Nucleus accumbens (tissue), 56 donors: ENCODE results near the gene AKAP8L.
A peak's percentile ranks its signal among the peaks of the same experiment; 100 is the strongest.

Experiments
- DNase-seq, 56 donors: peaks; one replicate each; lab custom pipeline; 2025; lab: John Stamatoyannopoulos, UW

Gene AKAP8L, protein sequence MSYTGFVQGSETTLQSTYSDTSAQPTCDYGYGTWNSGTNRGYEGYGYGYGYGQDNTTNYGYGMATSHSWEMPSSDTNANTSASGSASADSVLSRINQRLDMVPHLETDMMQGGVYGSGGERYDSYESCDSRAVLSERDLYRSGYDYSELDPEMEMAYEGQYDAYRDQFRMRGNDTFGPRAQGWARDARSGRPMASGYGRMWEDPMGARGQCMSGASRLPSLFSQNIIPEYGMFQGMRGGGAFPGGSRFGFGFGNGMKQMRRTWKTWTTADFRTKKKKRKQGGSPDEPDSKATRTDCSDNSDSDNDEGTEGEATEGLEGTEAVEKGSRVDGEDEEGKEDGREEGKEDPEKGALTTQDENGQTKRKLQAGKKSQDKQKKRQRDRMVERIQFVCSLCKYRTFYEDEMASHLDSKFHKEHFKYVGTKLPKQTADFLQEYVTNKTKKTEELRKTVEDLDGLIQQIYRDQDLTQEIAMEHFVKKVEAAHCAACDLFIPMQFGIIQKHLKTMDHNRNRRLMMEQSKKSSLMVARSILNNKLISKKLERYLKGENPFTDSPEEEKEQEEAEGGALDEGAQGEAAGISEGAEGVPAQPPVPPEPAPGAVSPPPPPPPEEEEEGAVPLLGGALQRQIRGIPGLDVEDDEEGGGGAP

DNA sequence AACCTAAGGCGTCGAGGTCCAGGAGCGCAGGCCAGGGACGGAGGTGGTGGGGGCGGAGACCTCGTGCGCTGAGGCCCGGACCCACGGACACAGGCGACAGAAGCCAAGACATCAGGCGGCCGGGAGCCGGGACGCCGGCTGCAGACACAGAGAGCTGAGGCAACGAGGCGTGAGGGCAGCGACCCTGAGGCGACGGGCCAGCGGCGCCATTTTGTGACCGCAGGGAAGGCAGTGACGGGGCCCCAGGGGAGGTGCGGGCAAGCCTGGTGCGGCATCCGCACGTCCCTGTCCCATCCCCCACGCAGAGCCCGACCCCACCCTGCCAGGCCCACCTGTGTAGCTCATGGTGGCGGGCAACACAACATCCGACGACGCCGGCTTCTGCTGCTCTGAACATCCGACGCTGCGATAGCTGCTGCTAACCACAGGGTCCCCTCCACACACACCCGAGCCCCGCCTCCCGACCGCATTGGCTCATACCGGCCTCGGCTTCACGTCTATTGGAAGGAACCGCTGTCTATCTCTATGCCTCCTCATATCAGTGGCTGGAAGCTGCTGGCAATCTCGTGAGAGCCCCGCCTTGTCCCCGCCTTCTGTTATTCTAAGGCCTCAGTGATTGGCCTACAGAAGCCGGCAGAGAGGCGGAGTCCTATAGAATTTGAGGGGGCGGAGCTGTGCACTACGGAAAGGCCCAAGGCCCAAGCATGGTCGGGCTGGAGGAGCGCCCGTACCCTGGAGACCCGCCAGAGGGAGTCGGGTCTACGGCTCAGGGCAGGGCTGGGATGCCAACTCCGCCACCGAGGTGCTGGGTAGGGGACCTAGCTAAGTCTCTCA, at the start of gene AKAP8L:
AKAP8L (minus strand) TSS at position 410 of the 834 bp plus-strand sequence; CDS start at position 345, 65 bp downstream.
- peak; percentile 91 to 99 (median 97) for DNase-seq

DNA sequence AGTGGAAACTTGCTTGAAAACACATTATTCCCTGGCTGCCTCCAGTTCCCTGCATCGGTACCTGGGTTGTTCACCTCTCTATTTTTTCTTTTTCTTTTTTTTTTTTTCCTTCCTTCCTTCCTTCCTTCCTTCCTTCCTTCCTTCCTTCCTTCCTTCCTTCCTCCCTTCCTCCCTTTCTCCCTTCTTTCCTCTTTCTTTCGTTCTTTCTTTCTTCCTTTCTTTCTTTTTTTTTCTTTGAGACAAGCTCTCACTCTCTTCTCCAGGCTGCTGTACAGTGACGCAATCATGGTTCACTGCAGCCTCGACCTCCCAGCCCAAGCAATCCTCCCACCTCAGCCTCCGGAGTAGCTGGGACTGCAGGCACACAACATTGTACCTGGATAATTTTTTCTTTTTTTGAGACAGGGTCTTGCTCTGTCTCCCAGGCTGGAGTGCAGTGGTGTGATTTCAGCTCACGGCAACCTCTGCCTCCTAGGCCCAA, 49.0 kb upstream of the AKAP8L start:
- no peak for DNase-seq

GRCh38 chr19:15466851-15467733, 48.3 kb upstream of the AKAP8L start:
- DNase-seq, result no peak

GRCh38 chr19:15464394-15465385, 45.9 kb upstream of the AKAP8L start, which contains the start of gene RASAL3:
TSS of gene RASAL3 (minus strand) at chr19:15464544. CDS start at chr19:15464358, 186 bp downstream.
- peak in 1 of 56 donors; percentile 26 for DNase-seq

DNA sequence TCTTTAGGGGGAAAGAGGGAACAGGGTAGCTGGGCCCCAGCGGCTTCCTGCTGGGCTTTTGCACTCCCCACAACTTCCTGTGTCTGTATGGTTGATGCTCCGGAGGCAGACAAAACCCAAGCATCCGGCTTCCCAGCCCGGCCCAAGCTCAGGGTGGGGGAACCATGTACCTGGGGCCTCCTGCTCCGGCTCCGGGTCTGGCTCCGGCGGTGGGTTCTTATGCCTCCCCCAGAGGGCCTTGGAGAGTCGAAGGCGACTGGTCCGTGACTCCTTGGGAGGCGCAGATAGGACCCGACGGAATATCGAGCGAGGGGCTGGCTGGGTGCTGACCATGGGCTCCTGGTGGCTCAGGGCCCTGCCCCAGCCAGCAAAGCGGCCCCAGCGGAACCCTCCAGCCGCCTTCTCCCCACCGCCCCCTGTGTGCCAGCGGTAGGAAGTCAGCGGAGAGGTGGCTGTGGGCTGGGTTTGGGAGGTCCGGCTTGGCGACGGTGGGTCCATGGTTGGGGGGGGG, 45.1 kb upstream of the AKAP8L start:
- DNase-seq, result peak in 1 of 56 donors; percentile 11

- no peak for DNase-seq
Observed at GRCh38 chr19:15461694-15462093, 42.9 kb upstream of the AKAP8L start.

DNA sequence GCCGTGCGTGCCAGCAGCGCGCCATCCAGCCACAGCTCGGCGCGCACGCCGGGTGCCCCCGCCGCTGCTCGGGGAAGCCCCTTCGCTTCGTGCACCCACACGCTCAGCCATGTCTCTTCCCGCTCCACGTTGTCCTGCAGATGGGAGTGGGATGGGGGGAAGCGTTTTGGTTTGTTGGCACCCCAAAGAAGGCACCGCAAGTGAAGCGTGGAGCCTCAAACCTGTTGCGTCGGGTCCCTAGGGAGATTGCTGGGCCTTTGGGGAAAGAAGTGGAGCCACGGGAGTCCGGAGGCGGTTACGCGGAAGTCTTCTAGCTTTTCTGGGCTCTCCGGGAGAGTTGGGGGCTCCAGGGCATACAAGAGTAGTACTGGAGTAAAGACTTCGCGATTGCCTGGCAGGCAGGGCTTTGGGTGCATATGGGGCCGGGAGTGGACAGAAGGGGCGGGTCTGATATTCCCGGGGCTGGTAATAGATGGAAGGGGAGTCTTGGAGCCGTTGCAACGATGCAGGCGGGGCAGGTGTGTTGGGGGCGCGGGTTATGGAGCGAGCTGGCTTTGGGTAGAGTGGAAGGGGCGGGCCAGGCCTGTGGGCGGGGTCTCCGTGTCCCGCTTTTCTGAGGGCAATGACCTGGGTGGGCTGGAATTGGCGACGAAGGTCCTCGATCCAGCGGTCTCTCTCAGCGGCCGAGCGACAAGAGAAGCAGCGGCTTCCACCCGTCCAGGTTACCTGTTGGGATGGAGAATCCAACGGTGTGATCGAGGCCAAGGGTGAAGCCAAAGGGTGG, 39.1 kb upstream of the AKAP8L start:
- DNase-seq, result no peak

- peak in 1 of 56 donors; percentile 5 for DNase-seq
Observed at GRCh38 chr19:15456871-15457700, 38.3 kb upstream of the AKAP8L start.

DNA sequence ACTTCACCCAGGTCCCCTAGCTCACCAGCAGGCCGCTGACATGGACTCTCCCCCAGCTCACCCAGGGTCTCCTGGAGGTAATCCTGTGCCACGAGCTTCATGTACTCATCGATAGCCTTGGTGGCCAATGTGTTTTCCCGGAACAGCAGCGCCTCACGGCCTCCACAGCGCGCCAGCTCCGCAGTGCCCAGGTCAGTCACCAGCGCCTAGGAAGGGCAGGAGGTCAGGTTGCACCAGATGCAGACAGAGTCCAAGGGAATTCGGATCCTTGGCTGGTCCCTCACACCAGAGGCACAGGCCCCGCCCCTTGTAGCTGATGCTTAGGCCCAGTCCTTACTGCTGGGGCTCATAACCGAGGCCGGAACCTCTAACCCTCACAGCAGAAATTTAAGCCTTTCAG, 37.7 kb upstream of the AKAP8L start:
- no peak for DNase-seq

DNA sequence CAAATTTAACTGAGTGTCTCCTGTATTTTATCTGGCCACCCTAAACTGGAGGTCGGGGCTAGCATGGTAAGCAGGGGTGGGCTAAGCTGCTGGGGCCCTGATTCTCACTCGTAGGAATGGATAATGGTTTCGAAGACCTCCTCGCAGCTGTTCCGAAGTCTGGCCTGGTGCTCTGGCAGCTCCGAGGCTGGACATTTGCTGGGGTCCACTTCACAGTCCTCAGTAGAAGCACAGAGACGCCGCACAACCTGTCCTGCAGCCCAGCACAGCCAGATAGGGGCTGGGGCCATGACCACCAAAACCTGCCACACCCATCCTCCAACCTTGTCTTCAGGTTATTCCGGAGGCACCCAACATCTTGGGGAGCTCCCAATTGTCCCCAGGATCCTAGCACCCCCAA, 37.2 kb upstream of the AKAP8L start:
- no peak for DNase-seq

- no peak for DNase-seq
Observed at GRCh38 chr19:15453906-15454860, 35.4 kb upstream of the AKAP8L start.

- DNase-seq, result no peak
Observed at GRCh38 chr19:15453091-15453578, 34.3 kb upstream of the AKAP8L start.

GRCh38 chr19:15452111-15453047, 33.6 kb upstream of the AKAP8L start:
- DNase-seq, result peak in 22 of 56 donors; percentile 4 to 76 (median 30)

GRCh38 chr19:15450528-15450890, 31.7 kb upstream of the AKAP8L start:
- DNase-seq, result no peak
